ENCODE data around the gene PLXNB3.
"Not testable (repeated sequence)": the region's sequence is repeated elsewhere in the genome, so short reads cannot be mapped to it uniquely, and the experiment has no call there.

The PLXNB3 gene

GRCh38 chrX:153733651-153734240 is 30.3 kb upstream of the PLXNB3 start:
- no peak for DNase-seq

DNA sequence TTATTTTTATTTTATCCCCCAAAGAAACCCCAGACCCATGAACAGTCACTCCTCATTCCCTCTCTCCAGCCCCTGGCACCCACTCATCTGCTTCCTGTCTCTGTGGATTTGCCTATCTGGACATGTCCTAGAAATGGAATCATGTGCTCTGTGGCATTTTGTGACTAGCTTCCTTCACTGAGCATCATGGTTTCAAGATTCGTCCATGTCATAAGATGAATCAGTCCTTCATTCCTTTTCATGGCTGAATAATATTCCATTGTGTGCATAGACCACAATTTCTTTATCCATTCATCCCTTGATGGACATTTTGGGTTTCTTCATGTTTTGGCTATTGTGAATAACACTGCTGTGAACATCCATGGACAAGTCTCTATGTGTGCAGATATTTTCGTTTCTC is 29.2 kb upstream of the PLXNB3 start:
- DNase-seq, result no peak

GRCh38 chrX:153735274-153735673 is 28.8 kb upstream of the PLXNB3 start:
- no peak for DNase-seq

DNA sequence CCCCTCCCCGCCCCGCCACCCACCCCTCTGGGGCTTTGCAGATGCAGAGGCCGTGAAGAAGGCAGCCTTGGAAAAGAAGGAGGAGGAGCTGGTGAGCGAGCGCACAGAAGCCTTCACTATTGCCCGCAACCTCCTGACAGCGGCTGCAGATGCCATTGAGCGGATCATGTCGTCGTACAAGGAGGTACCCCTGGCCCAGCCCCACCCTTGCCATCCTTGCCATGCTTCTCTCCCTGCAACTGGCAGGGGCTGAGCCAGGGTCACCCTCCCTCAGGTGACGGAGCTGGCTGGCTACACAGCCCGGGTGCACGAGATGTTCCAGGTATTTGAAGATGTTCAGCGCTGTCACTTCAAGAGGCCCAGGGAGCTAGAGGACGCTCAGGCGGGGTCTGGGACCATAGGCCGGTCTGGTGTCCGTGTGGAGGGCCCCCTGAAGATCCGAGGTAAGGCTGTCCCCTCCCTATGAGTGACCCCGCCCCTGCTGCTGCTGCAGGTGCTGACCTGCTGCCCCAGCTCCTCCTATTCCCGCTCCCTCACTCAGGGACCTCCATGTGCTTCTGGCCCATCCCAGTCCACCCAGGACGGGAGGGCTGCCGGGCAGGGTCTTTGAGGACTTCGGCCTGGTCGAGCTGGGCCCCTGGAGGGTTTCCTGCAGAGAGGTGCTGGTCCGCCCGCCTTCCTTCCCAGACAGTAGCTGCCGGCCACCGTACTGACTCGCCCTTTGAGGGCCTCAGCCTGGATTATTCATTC is 27.8 kb upstream of the PLXNB3 start:
- no peak for DNase-seq

DNA sequence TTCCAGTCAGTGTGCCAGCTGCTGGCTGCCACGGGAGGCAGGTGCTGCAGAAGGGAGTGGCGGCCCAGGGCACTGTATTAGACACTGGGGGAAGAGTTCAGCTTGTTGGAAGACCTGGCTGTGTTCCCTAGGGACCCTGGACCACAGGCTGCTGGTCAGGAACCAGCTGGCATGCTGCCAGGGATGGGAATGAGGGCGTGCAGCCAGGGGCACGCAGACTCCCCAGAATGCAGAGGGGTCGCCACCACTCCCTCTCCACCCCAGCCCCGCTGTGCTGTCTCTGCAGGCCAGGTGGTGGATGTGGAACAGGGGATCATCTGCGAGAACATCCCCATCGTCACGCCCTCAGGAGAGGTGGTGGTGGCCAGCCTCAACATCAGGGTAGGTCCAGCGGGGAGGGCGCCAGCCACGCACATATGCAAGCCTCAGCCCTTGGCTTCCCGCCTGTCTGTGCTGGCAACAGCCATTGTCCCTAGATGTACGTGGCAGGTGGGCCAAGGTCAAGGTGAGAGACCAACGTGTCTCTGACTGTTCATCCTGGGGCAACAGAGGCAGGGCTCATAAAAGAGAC is 27.1 kb upstream of the PLXNB3 start:
- DNase-seq, result no peak

GRCh38 chrX:153738056-153738605 is 25.9 kb upstream of the PLXNB3 start:
- no peak for DNase-seq

GRCh38 chrX:153739754-153740486 is 24.1 kb upstream of the PLXNB3 start:
- DNase-seq, result peak; percentile 66

GRCh38 chrX:153740631-153741222 is 23.3 kb upstream of the PLXNB3 start:
- DNase-seq, result no peak

GRCh38 chrX:153741446-153741845 is 22.6 kb upstream of the PLXNB3 start:
- DNase-seq, result no peak

GRCh38 chrX:153742111-153742510 is 21.9 kb upstream of the PLXNB3 start:
- DNase-seq, result not testable (repeated sequence)

DNA sequence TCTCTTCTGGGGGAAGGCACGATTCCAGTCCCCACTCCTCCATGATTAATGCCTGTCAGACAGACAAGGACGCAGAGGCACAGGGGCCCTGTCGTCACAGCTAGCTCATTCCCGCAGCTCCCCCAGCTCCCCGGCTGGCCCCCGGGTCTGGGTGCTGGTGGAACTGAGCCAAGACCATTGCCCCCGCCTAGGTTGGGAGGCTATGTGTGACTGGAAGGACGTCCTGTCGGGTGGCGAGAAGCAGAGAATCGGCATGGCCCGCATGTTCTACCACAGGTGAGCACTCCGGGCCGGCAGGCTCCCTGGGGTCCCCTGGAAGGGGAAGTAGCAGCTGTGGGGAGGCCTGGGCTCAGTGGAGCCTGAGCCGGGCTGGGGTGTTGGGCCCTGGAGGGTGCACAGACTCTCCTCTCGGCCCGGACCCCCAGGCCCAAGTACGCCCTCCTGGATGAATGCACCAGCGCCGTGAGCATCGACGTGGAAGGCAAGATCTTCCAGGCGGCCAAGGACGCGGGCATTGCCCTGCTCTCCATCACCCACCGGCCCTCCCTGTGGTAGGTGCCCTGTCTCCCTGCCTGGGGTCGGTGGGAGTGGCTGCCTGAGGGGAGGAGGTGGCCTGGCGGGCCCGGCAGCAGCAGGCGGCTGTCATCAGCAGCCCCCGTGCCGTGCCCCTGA is 21.1 kb upstream of the PLXNB3 start:
- DNase-seq, result not testable (repeated sequence)

- DNase-seq, result not testable (repeated sequence)
Measured at GRCh38 chrX:153743468-153744209, 20.4 kb upstream of the PLXNB3 start.

DNA sequence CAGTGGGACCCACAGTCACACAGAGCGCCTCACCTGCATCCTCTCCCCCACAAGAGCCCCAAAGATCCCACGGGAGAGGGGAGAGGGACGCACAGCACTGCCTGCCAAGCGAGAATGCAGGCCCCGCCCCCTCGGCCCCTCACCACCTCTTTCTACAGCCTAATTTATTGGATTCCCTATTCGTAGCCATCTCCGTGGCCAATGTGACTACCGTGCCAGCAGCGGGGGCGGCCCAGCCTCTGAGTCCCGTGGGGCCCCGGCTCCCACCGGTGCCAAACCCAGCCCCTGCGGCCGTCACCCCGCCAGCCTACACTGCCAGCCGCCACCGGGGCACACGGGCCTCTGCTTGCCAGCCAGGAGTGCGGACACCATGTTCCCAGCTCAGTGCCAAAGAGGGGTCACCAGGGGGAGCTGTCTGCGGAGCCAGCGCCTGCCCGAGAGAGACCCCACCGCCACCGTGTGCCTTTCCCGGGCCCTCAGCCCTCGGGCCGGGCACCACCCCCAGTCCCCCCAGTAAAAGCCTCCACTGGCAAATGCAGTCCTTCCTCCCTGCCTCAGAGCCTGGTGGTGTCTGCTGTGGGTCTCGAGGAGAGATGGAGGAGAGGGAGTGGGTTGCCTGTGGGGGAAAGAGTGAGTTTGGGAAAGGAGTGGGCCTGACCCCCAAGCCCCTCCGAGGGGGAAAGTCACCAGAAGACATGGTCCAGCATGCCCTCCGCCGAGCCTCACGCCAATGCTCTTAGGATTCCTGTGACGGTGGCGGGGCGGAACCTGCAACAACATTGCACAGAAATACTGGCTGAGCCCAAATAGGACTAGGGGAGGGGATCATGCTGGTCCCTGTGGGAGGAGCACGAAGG is 19.6 kb upstream of the PLXNB3 start:
- DNase-seq, result peak; percentile 37

DNA sequence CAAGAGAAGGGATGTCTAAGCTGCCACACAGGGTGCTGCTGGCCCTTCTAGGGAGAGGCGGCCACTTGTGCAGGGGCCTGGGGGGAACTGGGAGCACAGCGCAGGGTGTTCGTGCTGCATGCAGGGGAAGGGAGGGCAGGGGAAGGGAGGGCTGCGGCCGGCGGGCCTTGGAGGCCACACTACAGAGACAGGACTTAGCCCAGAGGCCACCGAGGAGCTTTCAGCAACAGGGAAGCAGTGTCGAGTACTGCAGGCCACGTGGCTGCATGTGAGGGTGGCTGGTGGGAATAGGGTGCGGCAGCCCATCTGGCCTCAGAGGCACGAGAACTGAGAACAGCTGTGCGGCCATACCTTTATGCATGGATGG is 19.0 kb upstream of the PLXNB3 start:
- DNase-seq, result not testable (repeated sequence)

- no peak for DNase-seq
Measured at GRCh38 chrX:153746359-153746758, 17.7 kb upstream of the PLXNB3 start.

DNA sequence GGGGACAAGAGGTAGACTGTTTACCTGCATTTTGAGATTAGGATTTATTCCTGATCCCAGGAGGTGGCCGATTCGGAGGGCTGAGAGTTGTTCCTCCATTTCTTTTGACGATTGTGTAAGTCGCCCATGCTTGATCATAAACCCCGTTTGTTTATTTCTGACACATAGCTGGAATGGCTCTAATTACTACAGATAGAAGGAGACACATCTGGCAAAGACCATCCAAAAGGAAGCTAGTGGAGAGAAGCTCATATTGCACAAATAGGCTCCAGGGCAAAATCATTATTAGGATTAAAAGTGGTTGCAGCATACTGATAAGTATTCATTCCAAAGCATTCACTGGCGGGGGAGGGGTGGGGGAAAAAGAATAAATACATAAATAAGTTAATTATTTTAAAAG is 17.1 kb upstream of the PLXNB3 start:
- DNase-seq, result not testable (repeated sequence)

- DNase-seq, result not testable (repeated sequence)
Measured at GRCh38 chrX:153749017-153749416, 15.0 kb upstream of the PLXNB3 start.

DNA sequence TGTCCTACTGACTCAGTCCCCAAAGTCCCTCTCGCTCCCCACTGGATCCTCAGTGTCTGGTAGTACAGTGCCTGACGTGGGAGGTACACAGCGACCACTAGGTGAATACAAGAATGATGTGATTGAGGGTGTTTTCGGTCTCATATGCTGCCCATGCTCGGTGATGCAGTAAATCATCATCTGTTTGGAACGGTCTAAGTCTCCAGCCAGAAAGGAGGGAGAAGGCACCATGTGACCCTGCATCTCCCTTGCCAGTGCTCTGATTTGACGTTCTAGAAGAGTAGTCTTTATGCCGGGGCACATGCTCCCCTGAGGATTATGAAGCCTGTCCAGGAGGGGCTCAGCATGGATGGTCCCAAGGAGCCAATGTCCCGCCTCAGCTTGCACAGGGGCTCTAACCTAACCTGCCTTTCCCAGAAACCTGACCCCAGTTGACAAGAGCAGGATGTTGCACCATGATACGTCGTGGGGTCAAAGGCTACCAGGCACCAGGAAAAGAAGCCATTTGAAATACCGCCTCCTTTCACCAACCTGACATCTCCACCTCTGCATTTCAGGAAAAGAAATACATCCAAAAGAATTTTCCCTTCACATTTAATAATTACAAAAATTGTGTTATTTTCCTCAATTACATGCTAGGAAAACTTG is 13.8 kb upstream of the PLXNB3 start:
- DNase-seq, result no peak

DNA sequence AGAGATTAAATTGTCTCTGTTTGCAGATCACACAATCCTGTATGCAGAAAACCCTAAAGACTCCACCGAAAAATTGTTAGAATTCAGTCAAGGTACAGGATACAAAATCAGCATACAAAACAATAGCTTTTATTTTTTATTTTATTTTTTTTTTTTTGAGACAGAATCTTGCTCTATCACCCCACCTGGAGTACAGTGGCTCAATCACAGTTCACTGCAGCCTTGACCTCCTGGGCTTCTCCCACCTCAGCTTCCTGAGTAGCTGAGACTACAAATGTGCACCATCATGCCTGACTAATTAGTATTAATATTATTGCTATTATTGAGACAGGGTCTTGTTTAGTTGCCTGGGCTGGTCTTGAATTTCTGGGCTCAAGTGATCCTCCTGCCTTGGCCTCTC is 8.9 kb upstream of the PLXNB3 start:
- no peak for DNase-seq

DNA sequence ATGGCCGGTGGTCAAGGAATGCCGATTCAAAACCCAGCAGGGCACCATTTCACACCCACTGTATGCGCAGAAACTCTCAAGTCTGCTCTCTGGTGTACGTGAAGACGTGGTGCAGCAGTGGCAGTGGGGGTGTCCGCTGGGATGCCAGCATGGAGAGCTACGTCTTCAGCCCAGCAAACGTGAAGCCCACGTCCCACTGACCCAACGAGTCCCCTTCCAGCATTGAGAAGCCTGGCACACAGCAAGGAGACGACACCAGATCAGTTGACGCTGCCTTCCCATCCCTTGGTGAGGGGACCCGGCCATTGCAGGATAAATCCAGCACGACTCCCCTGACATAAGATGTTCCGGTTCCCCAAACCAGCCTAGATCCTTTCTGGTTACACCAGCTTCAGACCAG is 2.2 kb upstream of the PLXNB3 start:
- DNase-seq, result no peak

All from CD4-positive, alpha-beta T cell treated with Interleukin-17A for 4 hours (primary cell).